SK-N-SH (cell line): ENCODE results near the gene FAM89B. TPM values are rescaled to one million over a fixed set of nuclear protein-coding genes. Genes with fewer than 3 reads are reported as not detected.

ENCODE experiments used
- CTCF ChIA-PET: fragments of 300-600, 350-600 bp; formaldehyde crosslinking; extraction: SDS; loops from one replicate; lab custom pipeline; 2021; lab: Yijun Ruan, JAX
- POLR2A ChIA-PET: fragments of 350-600 bp; sonication (Branson Sonifier 250); formaldehyde crosslinking; extraction: SDS; loops from one replicate; lab custom pipeline; 2020; ENCODE audit warnings: antibody characterized with exemption, inconsistent platforms; lab: Yijun Ruan, JAX
- DNase-seq: peaks from one replicate; pipeline ENCODE4 v3.0.0; 2012
- H2AFZ ChIP-seq: fragments of 200-600 bp; sonication (generic); 2 replicates; pipeline ENCODE4 v1.8.1; 2016; ENCODE audit warnings: antibody characterized with exemption, mild to moderate bottlenecking, low read depth
- H3F3A ChIP-seq: fragments of 200-600 bp; sonication (generic); replicated peaks from 2 replicates; pipeline ENCODE3; 2016; ENCODE audit warnings: antibody characterized with exemption, mild to moderate bottlenecking; ENCODE audit not compliant: insufficient read depth
- H3K27ac ChIP-seq, 2 experiments: fragments of 200-500 bp in 1 of 2; fragments of 200-600 bp in 1 of 2; sonication (Bioruptor generic) in 1 of 2; sonication (generic), shearing (Covaris generic) in 1 of 2; 2 replicates each; pipeline versions ENCODE4 v1.5.1 to v1.6.1; 2014 to 2016; ENCODE audit warnings: low read depth in 2 of 2, inconsistent platforms in 1 of 2, low read length in 1 of 2, mild to moderate bottlenecking in 1 of 2, mixed read lengths in 1 of 2
- H3K27me3 ChIP-seq: fragments of 200-600 bp; sonication (generic), shearing (Covaris generic); 2 replicates; pipeline ENCODE4 v1.6.1; 2016; ENCODE audit warnings: mixed run types; ENCODE audit not compliant: insufficient read depth
- H3K36me3 ChIP-seq, 2 experiments: fragments of 200-500 bp in 1 of 2; fragments of 200-600 bp in 1 of 2; sonication (Bioruptor generic) in 1 of 2; sonication (generic) in 1 of 2; replicated peaks in 1 of 2; 2 replicates each; pipeline versions ENCODE3 to v1.5.1; 2014 to 2016; ENCODE audit warnings: low read length in 1 of 2, mild to moderate bottlenecking in 1 of 2; ENCODE audit not compliant: insufficient read depth in 2 of 2, control insufficient read depth in 1 of 2
- H3K4me1 ChIP-seq, 2 experiments: fragments of 200-500 bp in 1 of 2; fragments of 200-600 bp in 1 of 2; sonication (Bioruptor generic) in 1 of 2; sonication (generic), shearing (Covaris generic) in 1 of 2; 2 replicates each; pipeline versions ENCODE4 v1.5.1 to v1.6.1; 2014 to 2016; ENCODE audit warnings: low read depth in 1 of 2, low read length in 1 of 2, mixed run types in 1 of 2; ENCODE audit not compliant: insufficient read depth in 2 of 2, control insufficient read depth in 1 of 2
- H3K4me2 ChIP-seq: fragments of 200-600 bp; sonication (generic), shearing (Covaris generic); 2 replicates; pipeline ENCODE4 v1.6.1; 2017; ENCODE audit warnings: mixed run types
- H3K4me3 ChIP-seq, 2 experiments: fragments of 200-500 bp in 1 of 2; fragments of 200-600 bp in 1 of 2; sonication (Bioruptor generic) in 1 of 2; sonication (generic), shearing (Covaris generic) in 1 of 2; 2 replicates each; pipeline versions ENCODE4 v1.5.1 to v1.8.1; 2014 to 2016; ENCODE audit warnings: low read depth in 2 of 2, inconsistent platforms in 1 of 2, low read length in 1 of 2, mild to moderate bottlenecking in 1 of 2, mixed read lengths in 1 of 2, moderate library complexity in 1 of 2
- H3K79me2 ChIP-seq: fragments of 200-600 bp; sonication (generic); 2 replicates; pipeline ENCODE4 v1.8.1; 2017; ENCODE audit warnings: mild to moderate bottlenecking; ENCODE audit not compliant: insufficient read depth
- H3K9ac ChIP-seq: fragments of 200-600 bp; sonication (generic); 2 replicates; pipeline ENCODE4 v1.6.1; 2017; ENCODE audit warnings: mixed run types
- H3K9me2 ChIP-seq: fragments of 200-600 bp; sonication (generic); 2 replicates; pipeline ENCODE4 v1.6.1; 2017; ENCODE audit warnings: mixed run types
- H3K9me3 ChIP-seq: fragments of 200-600 bp; sonication (generic); 2 replicates; pipeline ENCODE4 v1.6.1; 2017; ENCODE audit warnings: mixed run types, mild to moderate bottlenecking, moderate library complexity
- H4K20me1 ChIP-seq: fragments of 200-600 bp; sonication (generic); 2 replicates; pipeline ENCODE4 v1.6.1; 2017; ENCODE audit warnings: mild to moderate bottlenecking, mixed run types; ENCODE audit not compliant: insufficient read depth
- CTCF ChIP-seq: fragments of 200-600 bp; sonication (generic); IDR thresholded peaks from 2 replicates; pipeline ENCODE4 v1.6.1; 2017; ENCODE audit warnings: antibody characterized with exemption, mild to moderate bottlenecking, moderate library complexity
- ELF1 ChIP-seq: IDR thresholded peaks from 2 replicates; pipeline ENCODE4 v1.4.0; 2012
- FOSL2 ChIP-seq: IDR thresholded peaks from 2 replicates; pipeline ENCODE4 v1.4.0; 2012; ENCODE audit warnings: low read depth, mild to moderate bottlenecking, moderate library complexity, borderline replicate concordance
- IRF3 ChIP-seq: fragments of 150-350 bp; IDR thresholded peaks from 2 replicates; pipeline ENCODE4 v1.6.1; 2016; ENCODE audit warnings: mild to moderate bottlenecking, low read depth, low read length
- JUND ChIP-seq: IDR thresholded peaks from 2 replicates; pipeline ENCODE4 v1.4.0; 2012
- NRF1 ChIP-seq: IDR thresholded peaks from 2 replicates; pipeline ENCODE4 v1.6.1; 2012; ENCODE audit warnings: low read depth, mild to moderate bottlenecking, low read length
- RCOR1 ChIP-seq: fragments of 150-350 bp; IDR thresholded peaks from 2 replicates; pipeline ENCODE4 v1.6.1; 2017; ENCODE audit warnings: antibody characterized with exemption, low read length
- YY1 ChIP-seq: IDR thresholded peaks from 2 replicates; pipeline ENCODE4 v1.4.0; 2012; ENCODE audit warnings: low read depth, mild to moderate bottlenecking
- WGBS: methylation state at CpG from one replicate; pipeline ENCODE4 v1.1.6; 2017; ENCODE audit warnings: low lambda C conversion rate; 5-methylcytosine and 5-hydroxymethylcytosine counted together
- polyA plus RNA-seq, 3 experiments: library from polyadenylated mRNA; depleted of rRNA; stranded (reverse); fragments of >200 nt; gene quantifications; 2 replicates each; pipeline ENCODE4 v1.2.3, GENCODE V29; 2012
- TF ChIP-seq, protein P1 (sequence below): fragments of 150-350 bp; IDR thresholded peaks from 2 replicates; pipeline ENCODE4 v1.6.1; 2017; ENCODE audit warnings: antibody characterized with exemption, low read length, low read depth, borderline replicate concordance
- TF ChIP-seq, protein P2 (sequence below): IDR thresholded peaks from 2 replicates; pipeline ENCODE4 v1.4.0; 2012; ENCODE audit warnings: low read depth, borderline replicate concordance

The FAM89B gene
- polyA plus RNA-seq, 1 of the 3 experiments (the other 2 are of a cell fraction) = 65.3 TPM

GRCh38 chr11:65553301-65554001 is 18.9 kb upstream of the FAM89B start:
- Histone ChIP-seq H4K20me1 (peaks cover 21% of the 10 kb centered on the region), H3K36me3 (peaks cover 29 to 39% of the 10 kb centered on the region in 2 experiments), H3K4me2 (no peak overlapping the region), H3K4me3 (no peak overlapping the region), H3K9ac (no peak overlapping the region), H3K4me1 (peaks cover 16 to 34% of the 10 kb centered on the region in 2 experiments; a peak in 3 of 4 replicates), H2AFZ (no peak overlapping the region)
- 90% methylated on average over 12 of the region's 37 CpGs for WGBS
- POLR2A ChIA-PET = no interaction called here
- DNase-seq = no peak
- TF ChIP-seq, protein P1, sequence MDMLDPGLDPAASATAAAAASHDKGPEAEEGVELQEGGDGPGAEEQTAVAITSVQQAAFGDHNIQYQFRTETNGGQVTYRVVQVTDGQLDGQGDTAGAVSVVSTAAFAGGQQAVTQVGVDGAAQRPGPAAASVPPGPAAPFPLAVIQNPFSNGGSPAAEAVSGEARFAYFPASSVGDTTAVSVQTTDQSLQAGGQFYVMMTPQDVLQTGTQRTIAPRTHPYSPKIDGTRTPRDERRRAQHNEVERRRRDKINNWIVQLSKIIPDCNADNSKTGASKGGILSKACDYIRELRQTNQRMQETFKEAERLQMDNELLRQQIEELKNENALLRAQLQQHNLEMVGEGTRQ = no peak
- TF ChIP-seq JUND (no peak), CTCF (no peak), IRF3 (no peak), RCOR1 (no peak), ELF1 (no peak), NRF1 (no peak), YY1 (no peak), FOSL2 (no peak)
- TF ChIP-seq, protein P2, sequence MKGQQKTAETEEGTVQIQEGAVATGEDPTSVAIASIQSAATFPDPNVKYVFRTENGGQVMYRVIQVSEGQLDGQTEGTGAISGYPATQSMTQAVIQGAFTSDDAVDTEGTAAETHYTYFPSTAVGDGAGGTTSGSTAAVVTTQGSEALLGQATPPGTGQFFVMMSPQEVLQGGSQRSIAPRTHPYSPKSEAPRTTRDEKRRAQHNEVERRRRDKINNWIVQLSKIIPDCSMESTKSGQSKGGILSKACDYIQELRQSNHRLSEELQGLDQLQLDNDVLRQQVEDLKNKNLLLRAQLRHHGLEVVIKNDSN = no peak
- TF ChIP-seq, all 33 proteins: peak for 0
- H3K9me2 ChIP-seq = no peaks in the 10 kb centered on the region
- CTCF ChIA-PET = interaction anchor here (2.7 to 6.4 kb wide), 5 partner anchors 7 to 24 kb away, joined by 13 to 88 read pairs (median 18); partner anchors contain the start of genes FAM89B and ZNRD2
- no peaks in the 10 kb centered on the region for H3K9me3 ChIP-seq
- no peaks in the 10 kb centered on the region for H3K27me3 ChIP-seq
- H3F3A ChIP-seq = peaks cover 7% of the 10 kb centered on the region
- peaks cover 55% of the 10 kb centered on the region for H3K79me2 ChIP-seq
- no peak overlapping the region for H3K27ac ChIP-seq
